Rectal smooth muscle tissue (tissue), 1 donor: ENCODE measurements around the gene RHOG.

Experiments used
- H3K27ac ChIP-seq: one replicate; pipeline ENCODE4 v1.7.0; 2013; ENCODE audit warnings: low read depth, low read length, inconsistent platforms
- H3K27me3 ChIP-seq: one replicate; pipeline ENCODE4 v1.7.0; 2013; ENCODE audit warnings: low read length; ENCODE audit not compliant: control insufficient read depth, insufficient read depth
- H3K36me3 ChIP-seq: one replicate; pipeline ENCODE4 v1.7.0; 2013; ENCODE audit warnings: low read length; ENCODE audit not compliant: control insufficient read depth, insufficient read depth
- H3K4me1 ChIP-seq: one replicate; pipeline ENCODE4 v1.7.0; 2013; ENCODE audit warnings: low read length; ENCODE audit not compliant: control insufficient read depth, insufficient read depth
- H3K4me3 ChIP-seq: one replicate; pipeline ENCODE4 v1.7.0; 2013; ENCODE audit warnings: low read length
- H3K9ac ChIP-seq: one replicate; pipeline ENCODE4 v1.7.0; 2013; ENCODE audit warnings: low read length

The RHOG gene

GRCh38 chr11:3838504-3838903, 2.3 kb downstream of the RHOG start:
- no peak overlapping the region for H3K9ac ChIP-seq
- H3K4me3 ChIP-seq, result peak overlapping the region; percentile 39
- H3K4me1 ChIP-seq, result peaks cover 7% of the 10 kb centered on the region
- H3K36me3 ChIP-seq, result peaks cover 5% of the 10 kb centered on the region
- no peak overlapping the region for H3K27ac ChIP-seq
- H3K27me3 ChIP-seq, result no peaks in the 10 kb centered on the region

GRCh38 chr11:3837793-3838192, 3.0 kb downstream of the RHOG start:
- Histone ChIP-seq H3K27ac (no peak overlapping the region), H3K9ac (no peak overlapping the region), H3K36me3 (peaks cover 5% of the 10 kb centered on the region), H3K4me3 (peak overlapping the region; percentile 4), H3K4me1 (peaks cover 7% of the 10 kb centered on the region), H3K27me3 (no peaks in the 10 kb centered on the region)

- Histone ChIP-seq H3K27ac (no peak overlapping the region), H3K4me3 (no peak overlapping the region), H3K9ac (no peak overlapping the region), H3K36me3 (peaks cover 5% of the 10 kb centered on the region), H3K4me1 (peaks cover 7% of the 10 kb centered on the region), H3K27me3 (no peaks in the 10 kb centered on the region)
Measured at GRCh38 chr11:3836903-3837302, 3.9 kb downstream of the RHOG start.

- Histone ChIP-seq H3K4me1 (peaks cover 7% of the 10 kb centered on the region), H3K27me3 (no peaks in the 10 kb centered on the region), H3K4me3 (peak overlapping the region; percentile 9), H3K27ac (no peak overlapping the region), H3K9ac (no peak overlapping the region), H3K36me3 (peaks cover 5% of the 10 kb centered on the region)
Measured at GRCh38 chr11:3835751-3836150, 5.0 kb downstream of the RHOG start.

GRCh38 chr11:3834664-3835461, 5.9 kb downstream of the RHOG start:
- H3K9ac ChIP-seq, result no peak overlapping the region
- H3K36me3 ChIP-seq, result peaks cover 5% of the 10 kb centered on the region
- H3K4me3 ChIP-seq, result peak overlapping the region; percentile 9
- peaks cover 4% of the 10 kb centered on the region for H3K4me1 ChIP-seq
- H3K27ac ChIP-seq, result no peak overlapping the region
- no peaks in the 10 kb centered on the region for H3K27me3 ChIP-seq

GRCh38 chr11:3834349-3834663, 6.5 kb downstream of the RHOG start:
- no peak overlapping the region for H3K9ac ChIP-seq
- no peak overlapping the region for H3K27ac ChIP-seq
- peaks cover 5% of the 10 kb centered on the region for H3K36me3 ChIP-seq
- H3K4me1 ChIP-seq, result no peaks in the 10 kb centered on the region
- no peak overlapping the region for H3K4me3 ChIP-seq
- no peaks in the 10 kb centered on the region for H3K27me3 ChIP-seq

- Histone ChIP-seq H3K9ac (no peak overlapping the region), H3K4me1 (no peaks in the 10 kb centered on the region), H3K27me3 (no peaks in the 10 kb centered on the region), H3K36me3 (peaks cover 5% of the 10 kb centered on the region), H3K4me3 (no peak overlapping the region), H3K27ac (no peak overlapping the region)
Measured at GRCh38 chr11:3833449-3833848, 7.3 kb downstream of the RHOG start.

- Histone ChIP-seq H3K36me3 (peaks cover 10% of the 10 kb centered on the region), H3K27ac (no peak overlapping the region), H3K9ac (no peak overlapping the region), H3K27me3 (no peaks in the 10 kb centered on the region), H3K4me1 (no peaks in the 10 kb centered on the region), H3K4me3 (no peak overlapping the region)
Measured at GRCh38 chr11:3832816-3833215, 7.9 kb downstream of the RHOG start.

- Histone ChIP-seq H3K9ac (no peak overlapping the region), H3K27ac (no peak overlapping the region), H3K27me3 (no peaks in the 10 kb centered on the region), H3K36me3 (peaks cover 21% of the 10 kb centered on the region), H3K4me1 (no peaks in the 10 kb centered on the region), H3K4me3 (no peak overlapping the region)
Measured at GRCh38 chr11:3831378-3832239, 9.2 kb downstream of the RHOG start.

GRCh38 chr11:3830730-3831129, 10.0 kb downstream of the RHOG start:
- Histone ChIP-seq H3K4me1 (no peaks in the 10 kb centered on the region), H3K27ac (no peak overlapping the region), H3K36me3 (peaks cover 24% of the 10 kb centered on the region), H3K27me3 (no peaks in the 10 kb centered on the region), H3K9ac (no peak overlapping the region), H3K4me3 (no peak overlapping the region)

GRCh38 chr11:3830088-3830487, 10.7 kb downstream of the RHOG start:
- Histone ChIP-seq H3K27me3 (no peaks in the 10 kb centered on the region), H3K4me1 (no peaks in the 10 kb centered on the region), H3K9ac (no peak overlapping the region), H3K36me3 (peaks cover 23% of the 10 kb centered on the region), H3K27ac (no peak overlapping the region), H3K4me3 (no peak overlapping the region)

- peaks cover 23% of the 10 kb centered on the region for H3K36me3 ChIP-seq
- no peak overlapping the region for H3K4me3 ChIP-seq
- no peak overlapping the region for H3K27ac ChIP-seq
- H3K27me3 ChIP-seq, result no peaks in the 10 kb centered on the region
- H3K9ac ChIP-seq, result no peak overlapping the region
- no peaks in the 10 kb centered on the region for H3K4me1 ChIP-seq
Measured at GRCh38 chr11:3827434-3828186, 13.1 kb downstream of the RHOG start.
